Thyroid gland (tissue), 4 donors: ENCODE data around the gene TBC1D2.
"Not testable (repeated sequence)": the region's sequence is repeated elsewhere in the genome, so short reads cannot be mapped to it uniquely, and the experiment has no call there.

Source experiments
- POLR2A ChIP-seq, 2 donors: fragments of 450-650 bp; IDR thresholded peaks; one replicate each; pipeline ENCODE4 v1.6.1; 2017; ENCODE audit warnings: antibody characterized with exemption in 2 of 2, mild to moderate bottlenecking in 2 of 2, moderate library complexity in 1 of 2
- TF ChIP-seq, protein P1 (sequence below), 6 experiments: fragments of 200-600 bp in 3 of 6; fragments of 450-650 bp in 3 of 6; sonication (generic) in 3 of 6; IDR thresholded peaks; one replicate each; pipeline ENCODE4 v1.5.1; 2016 to 2019; ENCODE audit warnings: antibody characterized with exemption in 6 of 6, mild to moderate bottlenecking in 2 of 6, inconsistent platforms in 1 of 6, moderate library complexity in 1 of 6

DNA sequence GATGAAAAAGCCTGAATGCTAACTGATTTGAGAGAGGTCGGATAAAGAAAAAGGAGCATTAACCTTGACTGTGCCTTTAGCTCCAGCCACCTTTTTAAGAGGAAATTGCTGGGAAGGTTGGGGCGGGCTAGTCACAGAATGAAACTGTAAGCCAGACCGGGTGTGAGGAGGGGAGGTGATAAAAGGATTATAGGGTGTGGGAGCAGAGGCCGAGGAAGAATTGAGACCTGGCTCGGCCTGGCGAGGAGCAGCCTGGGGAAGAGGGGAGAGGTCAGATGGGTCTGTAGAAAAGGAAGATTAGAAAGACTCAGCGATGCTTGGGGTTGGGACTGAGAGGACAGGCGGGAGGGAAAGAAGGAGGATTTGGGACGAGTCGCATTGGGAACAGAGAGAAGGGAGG is 14.2 kb upstream of the TBC1D2 start:
- TF ChIP-seq POLR2A (IDR thresholded peaks at IDR 0.05), result not testable (repeated sequence)
- TF ChIP-seq, protein P1, sequence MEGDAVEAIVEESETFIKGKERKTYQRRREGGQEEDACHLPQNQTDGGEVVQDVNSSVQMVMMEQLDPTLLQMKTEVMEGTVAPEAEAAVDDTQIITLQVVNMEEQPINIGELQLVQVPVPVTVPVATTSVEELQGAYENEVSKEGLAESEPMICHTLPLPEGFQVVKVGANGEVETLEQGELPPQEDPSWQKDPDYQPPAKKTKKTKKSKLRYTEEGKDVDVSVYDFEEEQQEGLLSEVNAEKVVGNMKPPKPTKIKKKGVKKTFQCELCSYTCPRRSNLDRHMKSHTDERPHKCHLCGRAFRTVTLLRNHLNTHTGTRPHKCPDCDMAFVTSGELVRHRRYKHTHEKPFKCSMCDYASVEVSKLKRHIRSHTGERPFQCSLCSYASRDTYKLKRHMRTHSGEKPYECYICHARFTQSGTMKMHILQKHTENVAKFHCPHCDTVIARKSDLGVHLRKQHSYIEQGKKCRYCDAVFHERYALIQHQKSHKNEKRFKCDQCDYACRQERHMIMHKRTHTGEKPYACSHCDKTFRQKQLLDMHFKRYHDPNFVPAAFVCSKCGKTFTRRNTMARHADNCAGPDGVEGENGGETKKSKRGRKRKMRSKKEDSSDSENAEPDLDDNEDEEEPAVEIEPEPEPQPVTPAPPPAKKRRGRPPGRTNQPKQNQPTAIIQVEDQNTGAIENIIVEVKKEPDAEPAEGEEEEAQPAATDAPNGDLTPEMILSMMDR (IDR thresholded peaks at IDR 0.05), result not testable (repeated sequence)
